Liver (tissue), 9 donors: ENCODE data around the gene MRAP. TPM values are rescaled to one million over a fixed set of nuclear protein-coding genes. Genes with fewer than 3 reads are reported as not detected.

Source experiments
- DNase-seq: peaks from one replicate; pipeline ENCODE4 v3.0.0-alpha.2; 2017; ENCODE audit warnings: low spot score
- H3K27ac ChIP-seq, 2 donors: one replicate each; pipeline ENCODE4 v1.7.0; 2013; ENCODE audit warnings: inconsistent platforms in 2 of 2, low read length in 2 of 2, control low read depth in 1 of 2, low read depth in 1 of 2, mild to moderate bottlenecking in 1 of 2
- H3K27me3 ChIP-seq, 4 donors: one replicate each; pipeline versions ENCODE4 v1.6.1 to v1.7.0; 2013; ENCODE audit warnings: low read length in 3 of 4, inconsistent platforms in 1 of 4, mild to moderate bottlenecking in 1 of 4, moderate library complexity in 1 of 4; ENCODE audit not compliant: control insufficient read depth in 4 of 4, insufficient read depth in 4 of 4
- H3K36me3 ChIP-seq, 4 donors: one replicate each; pipeline versions ENCODE4 v1.6.1 to v1.7.0; 2013; ENCODE audit warnings: low read length in 3 of 4, mild to moderate bottlenecking in 3 of 4, low read depth in 1 of 4, moderate library complexity in 1 of 4; ENCODE audit not compliant: control insufficient read depth in 4 of 4, insufficient read depth in 3 of 4
- H3K4me1 ChIP-seq, 4 donors: one replicate each; pipeline versions ENCODE4 v1.6.1 to v1.7.0; 2013; ENCODE audit warnings: low read length in 3 of 4, mild to moderate bottlenecking in 3 of 4, moderate library complexity in 1 of 4; ENCODE audit not compliant: control insufficient read depth in 4 of 4, insufficient read depth in 4 of 4
- H3K4me3 ChIP-seq, 3 donors: one replicate each; pipeline versions ENCODE4 v1.6.1 to v1.7.0; 2013; ENCODE audit warnings: low read length in 3 of 3, control low read depth in 1 of 3, low read depth in 1 of 3, mild to moderate bottlenecking in 1 of 3
- H3K9ac ChIP-seq, 2 donors: one replicate each; pipeline ENCODE4 v1.7.0; 2013; ENCODE audit warnings: low read length in 2 of 2, mild to moderate bottlenecking in 2 of 2, moderate library complexity in 2 of 2, control low read depth in 1 of 2, low read depth in 1 of 2
- H3K9me3 ChIP-seq, 4 donors: one replicate each; pipeline versions ENCODE4 v1.6.1 to v1.7.0; 2013; ENCODE audit warnings: low read length in 3 of 4; ENCODE audit not compliant: control insufficient read depth in 4 of 4
- EGR1 ChIP-seq, 2 donors: IDR thresholded peaks; 2 replicates each; pipeline ENCODE4 v1.6.1; 2016 to 2018; ENCODE audit warnings: antibody characterized with exemption in 2 of 2, low read depth in 2 of 2
- FOXA1 ChIP-seq: IDR thresholded peaks from 2 replicates; pipeline ENCODE4 v1.6.1; 2016; ENCODE audit warnings: antibody characterized with exemption
- FOXA2 ChIP-seq: IDR thresholded peaks from 2 replicates; pipeline ENCODE4 v1.6.1; 2016; ENCODE audit warnings: antibody characterized with exemption
- GABPA ChIP-seq, 2 donors: IDR thresholded peaks in 1 of 2; conservative IDR thresholded peaks in 1 of 2; 2 replicates each; pipeline ENCODE4 v1.6.1; 2016; ENCODE audit warnings: antibody characterized with exemption in 2 of 2, mild to moderate bottlenecking in 1 of 2, moderate library complexity in 1 of 2
- HNF4A ChIP-seq, 2 donors: conservative IDR thresholded peaks; 2 replicates each; pipeline ENCODE4 v1.6.1; 2016; ENCODE audit warnings: antibody characterized with exemption in 2 of 2, mild to moderate bottlenecking in 2 of 2
- HNF4G ChIP-seq: IDR thresholded peaks from 2 replicates; pipeline ENCODE4 v1.6.1; 2016; ENCODE audit warnings: antibody characterized with exemption
- JUND ChIP-seq, 2 donors: IDR thresholded peaks; 2 replicates each; pipeline ENCODE4 v1.6.1; 2016; ENCODE audit warnings: antibody characterized with exemption in 2 of 2
- NR2F2 ChIP-seq: IDR thresholded peaks from 2 replicates; pipeline ENCODE4 v1.6.1; 2016; ENCODE audit warnings: antibody characterized with exemption
- RAD21 ChIP-seq, 2 donors: IDR thresholded peaks; 2 replicates each; pipeline ENCODE4 v1.6.1; 2016; ENCODE audit warnings: antibody characterized with exemption in 2 of 2, mild to moderate bottlenecking in 2 of 2
- RXRA ChIP-seq, 2 donors: IDR thresholded peaks; 2 replicates each; pipeline ENCODE4 v1.6.1; 2017 to 2018; ENCODE audit warnings: antibody characterized with exemption in 2 of 2, mild to moderate bottlenecking in 1 of 2
- SP1 ChIP-seq: IDR thresholded peaks from 2 replicates; pipeline ENCODE4 v1.6.1; 2018; ENCODE audit warnings: antibody characterized with exemption, mild to moderate bottlenecking
- TAF1 ChIP-seq: conservative IDR thresholded peaks from 2 replicates; pipeline ENCODE4 v1.6.1; 2016; ENCODE audit warnings: antibody characterized with exemption, mild to moderate bottlenecking
- YY1 ChIP-seq: IDR thresholded peaks from 2 replicates; pipeline ENCODE4 v1.6.1; 2016; ENCODE audit warnings: antibody characterized with exemption, mild to moderate bottlenecking
- WGBS: extraction: QIAGEN DNeasy Blood & Tissue Kit; methylation state at CpG from one replicate; pipeline ENCODE4 v1.1.7; 2013; 5-methylcytosine and 5-hydroxymethylcytosine counted together
- polyA plus RNA-seq, 2 donors: library from polyadenylated mRNA; stranded (reverse) in 1 of 2; unstranded in 1 of 2; fragments of 200-250 nt in 1 of 2; fragments of >200 nt in 1 of 2; fragmentation: Nextera tagmentation in 1 of 2; extraction: Ambion mirVana in 1 of 2; gene quantifications; one replicate each; pipeline versions ENCODE4 v1.2.1 to v1.2.3, GENCODE V29; 2013 to 2015
- total RNA-seq, 2 donors: library from RNA; depleted of rRNA; stranded (reverse); fragments of >200 nt; gene quantifications; one replicate each; pipeline ENCODE4 v1.2.3, GENCODE V29; 2014
- TF ChIP-seq, protein P1 (sequence below): fragments of 150-350 bp; IDR thresholded peaks from 2 replicates; pipeline ENCODE4 v1.5.1; 2017; ENCODE audit warnings: improper control_type of control experiment, low read depth, low read length; ENCODE audit not compliant: missing input control
- TF ChIP-seq, protein P2 (sequence below): IDR thresholded peaks from 2 replicates; pipeline ENCODE4 v1.6.1; 2016; ENCODE audit warnings: antibody characterized with exemption
- TF ChIP-seq, protein P3 (sequence below): IDR thresholded peaks from 2 replicates; pipeline ENCODE4 v1.6.1; 2016; ENCODE audit warnings: antibody characterized with exemption
- TF ChIP-seq, protein P4 (sequence below): IDR thresholded peaks from 2 replicates; pipeline ENCODE4 v1.6.1; 2016; ENCODE audit warnings: antibody characterized with exemption, mild to moderate bottlenecking
- donor health status: healthy.
- donor health status: healthy.
- donor health status: healthy.
- donor health status: healthy.
- donor health status: healthy.

Gene MRAP
- total and polyA plus RNA-seq, 4 donors = 0.17 to 0.79 TPM; not detected in 2

DNA sequence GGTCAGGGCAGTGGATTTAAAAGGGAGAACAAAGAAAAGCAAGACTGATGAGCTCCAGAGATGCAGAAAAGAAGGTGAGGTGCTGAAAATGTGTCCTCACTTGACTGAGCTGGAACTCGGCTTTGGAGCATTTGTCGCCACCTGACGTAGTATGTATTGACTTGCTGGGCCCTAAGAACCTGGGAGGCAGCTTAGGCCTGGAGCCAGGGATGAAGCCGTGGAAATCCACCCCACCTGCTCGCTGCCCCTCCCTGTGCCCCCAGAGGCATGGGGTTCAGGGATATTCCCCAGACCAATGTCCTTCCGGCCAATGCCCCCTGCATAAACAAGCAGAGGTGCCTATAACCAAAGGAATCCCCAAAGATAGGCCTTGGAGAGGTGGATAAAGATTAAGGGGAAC lies 14.3 kb downstream of the MRAP start:
- Histone ChIP-seq H3K27me3 (no peaks in the 10 kb centered on the region), H3K4me3 (no peak overlapping the region), H3K27ac (no peak overlapping the region), H3K9me3 (no peaks in the 10 kb centered on the region), H3K9ac (no peak overlapping the region), H3K36me3 (peaks cover 6 to 39% (median 18%) of the 10 kb centered on the region in 4 donors), H3K4me1 (no peaks in the 10 kb centered on the region)
- WGBS = 95% methylated on average over 6 of the region's 6 CpGs
- DNase-seq = no peak
- TF ChIP-seq, protein P1, sequence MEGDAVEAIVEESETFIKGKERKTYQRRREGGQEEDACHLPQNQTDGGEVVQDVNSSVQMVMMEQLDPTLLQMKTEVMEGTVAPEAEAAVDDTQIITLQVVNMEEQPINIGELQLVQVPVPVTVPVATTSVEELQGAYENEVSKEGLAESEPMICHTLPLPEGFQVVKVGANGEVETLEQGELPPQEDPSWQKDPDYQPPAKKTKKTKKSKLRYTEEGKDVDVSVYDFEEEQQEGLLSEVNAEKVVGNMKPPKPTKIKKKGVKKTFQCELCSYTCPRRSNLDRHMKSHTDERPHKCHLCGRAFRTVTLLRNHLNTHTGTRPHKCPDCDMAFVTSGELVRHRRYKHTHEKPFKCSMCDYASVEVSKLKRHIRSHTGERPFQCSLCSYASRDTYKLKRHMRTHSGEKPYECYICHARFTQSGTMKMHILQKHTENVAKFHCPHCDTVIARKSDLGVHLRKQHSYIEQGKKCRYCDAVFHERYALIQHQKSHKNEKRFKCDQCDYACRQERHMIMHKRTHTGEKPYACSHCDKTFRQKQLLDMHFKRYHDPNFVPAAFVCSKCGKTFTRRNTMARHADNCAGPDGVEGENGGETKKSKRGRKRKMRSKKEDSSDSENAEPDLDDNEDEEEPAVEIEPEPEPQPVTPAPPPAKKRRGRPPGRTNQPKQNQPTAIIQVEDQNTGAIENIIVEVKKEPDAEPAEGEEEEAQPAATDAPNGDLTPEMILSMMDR = no peak
- TF ChIP-seq, protein P2, sequence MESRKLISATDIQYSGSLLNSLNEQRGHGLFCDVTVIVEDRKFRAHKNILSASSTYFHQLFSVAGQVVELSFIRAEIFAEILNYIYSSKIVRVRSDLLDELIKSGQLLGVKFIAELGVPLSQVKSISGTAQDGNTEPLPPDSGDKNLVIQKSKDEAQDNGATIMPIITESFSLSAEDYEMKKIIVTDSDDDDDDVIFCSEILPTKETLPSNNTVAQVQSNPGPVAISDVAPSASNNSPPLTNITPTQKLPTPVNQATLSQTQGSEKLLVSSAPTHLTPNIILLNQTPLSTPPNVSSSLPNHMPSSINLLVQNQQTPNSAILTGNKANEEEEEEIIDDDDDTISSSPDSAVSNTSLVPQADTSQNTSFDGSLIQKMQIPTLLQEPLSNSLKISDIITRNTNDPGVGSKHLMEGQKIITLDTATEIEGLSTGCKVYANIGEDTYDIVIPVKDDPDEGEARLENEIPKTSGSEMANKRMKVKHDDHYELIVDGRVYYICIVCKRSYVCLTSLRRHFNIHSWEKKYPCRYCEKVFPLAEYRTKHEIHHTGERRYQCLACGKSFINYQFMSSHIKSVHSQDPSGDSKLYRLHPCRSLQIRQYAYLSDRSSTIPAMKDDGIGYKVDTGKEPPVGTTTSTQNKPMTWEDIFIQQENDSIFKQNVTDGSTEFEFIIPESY = no peak
- no peak for TF ChIP-seq FOXA2
- no peak for TF ChIP-seq FOXA1
- no peak for TF ChIP-seq NR2F2
- no peak for TF ChIP-seq JUND (IDR thresholded peaks at IDR 0.05)
- TF ChIP-seq TAF1 = no peak
- no peak for TF ChIP-seq YY1
- TF ChIP-seq HNF4G = no peak
- TF ChIP-seq, protein P3, sequence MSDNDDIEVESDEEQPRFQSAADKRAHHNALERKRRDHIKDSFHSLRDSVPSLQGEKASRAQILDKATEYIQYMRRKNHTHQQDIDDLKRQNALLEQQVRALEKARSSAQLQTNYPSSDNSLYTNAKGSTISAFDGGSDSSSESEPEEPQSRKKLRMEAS = no peak

DNA sequence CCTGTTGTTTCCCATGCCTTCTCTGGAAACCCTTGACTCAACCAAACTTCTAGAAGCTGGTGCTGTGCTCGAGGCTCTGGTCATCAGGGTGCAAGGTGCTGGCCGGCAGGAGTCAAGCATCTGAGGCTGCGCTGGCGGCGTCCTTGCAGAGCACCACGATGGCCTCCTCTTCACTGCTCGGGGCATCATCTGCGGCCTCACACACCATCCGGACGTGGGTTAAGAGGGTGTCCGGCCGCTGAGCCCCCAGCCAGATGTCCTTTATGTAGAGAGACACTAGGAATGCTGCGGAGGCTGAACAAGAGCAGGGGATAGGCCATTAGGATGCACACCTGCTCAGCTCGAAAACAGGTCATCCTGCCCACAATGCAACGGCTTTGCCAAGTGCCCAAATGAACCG lies 16.2 kb downstream of the MRAP start:
- Histone ChIP-seq H3K36me3 (peaks cover 9 to 54% (median 26%) of the 10 kb centered on the region in 4 donors), H3K27me3 (no peaks in the 10 kb centered on the region), H3K9ac (no peak overlapping the region), H3K27ac (no peak overlapping the region), H3K9me3 (no peaks in the 10 kb centered on the region), H3K4me1 (no peaks in the 10 kb centered on the region), H3K4me3 (no peak overlapping the region)
- 96% methylated on average over 16 of the region's 16 CpGs for WGBS
- no peak for DNase-seq
- TF ChIP-seq FOXA1 (no peak), NR2F2 (no peak), HNF4A (conservative IDR thresholded peaks at IDR 0.05) (no peak), FOXA2 (no peak), SP1 (no peak), RAD21 (IDR thresholded peaks at IDR 0.05) (no peak), YY1 (no peak), EGR1 (IDR thresholded peaks at IDR 0.05; ENCODE audit: low read depth in 2 of 2) (no peak), JUND (IDR thresholded peaks at IDR 0.05) (no peak), HNF4G (no peak), GABPA (IDR thresholded peaks at IDR 0.05 in 1 of 2, conservative IDR thresholded peaks at IDR 0.05 in 1 of 2) (no peak), RXRA (IDR thresholded peaks at IDR 0.05) (no peak)
- TF ChIP-seq, protein P2 = no peak
- TF ChIP-seq, protein P1 = no peak
- TF ChIP-seq, protein P4, sequence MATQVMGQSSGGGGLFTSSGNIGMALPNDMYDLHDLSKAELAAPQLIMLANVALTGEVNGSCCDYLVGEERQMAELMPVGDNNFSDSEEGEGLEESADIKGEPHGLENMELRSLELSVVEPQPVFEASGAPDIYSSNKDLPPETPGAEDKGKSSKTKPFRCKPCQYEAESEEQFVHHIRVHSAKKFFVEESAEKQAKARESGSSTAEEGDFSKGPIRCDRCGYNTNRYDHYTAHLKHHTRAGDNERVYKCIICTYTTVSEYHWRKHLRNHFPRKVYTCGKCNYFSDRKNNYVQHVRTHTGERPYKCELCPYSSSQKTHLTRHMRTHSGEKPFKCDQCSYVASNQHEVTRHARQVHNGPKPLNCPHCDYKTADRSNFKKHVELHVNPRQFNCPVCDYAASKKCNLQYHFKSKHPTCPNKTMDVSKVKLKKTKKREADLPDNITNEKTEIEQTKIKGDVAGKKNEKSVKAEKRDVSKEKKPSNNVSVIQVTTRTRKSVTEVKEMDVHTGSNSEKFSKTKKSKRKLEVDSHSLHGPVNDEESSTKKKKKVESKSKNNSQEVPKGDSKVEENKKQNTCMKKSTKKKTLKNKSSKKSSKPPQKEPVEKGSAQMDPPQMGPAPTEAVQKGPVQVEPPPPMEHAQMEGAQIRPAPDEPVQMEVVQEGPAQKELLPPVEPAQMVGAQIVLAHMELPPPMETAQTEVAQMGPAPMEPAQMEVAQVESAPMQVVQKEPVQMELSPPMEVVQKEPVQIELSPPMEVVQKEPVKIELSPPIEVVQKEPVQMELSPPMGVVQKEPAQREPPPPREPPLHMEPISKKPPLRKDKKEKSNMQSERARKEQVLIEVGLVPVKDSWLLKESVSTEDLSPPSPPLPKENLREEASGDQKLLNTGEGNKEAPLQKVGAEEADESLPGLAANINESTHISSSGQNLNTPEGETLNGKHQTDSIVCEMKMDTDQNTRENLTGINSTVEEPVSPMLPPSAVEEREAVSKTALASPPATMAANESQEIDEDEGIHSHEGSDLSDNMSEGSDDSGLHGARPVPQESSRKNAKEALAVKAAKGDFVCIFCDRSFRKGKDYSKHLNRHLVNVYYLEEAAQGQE = no peak
- TF ChIP-seq, protein P3 = no peak
